GM19455 (cell line): ENCODE measurements around the gene DNAJC30.
"Not testable (repeated sequence)": the region's sequence is repeated elsewhere in the genome, so short reads cannot be mapped to it uniquely, and the experiment has no call there.

Experiments
- ATAC-seq: cut with Tn5 transposase; IDR thresholded peaks from one replicate; pipeline ENCODE4 v1.9.1; 2021; ENCODE audit not compliant: unreplicated experiment

DNAJC30 gene

DNA sequence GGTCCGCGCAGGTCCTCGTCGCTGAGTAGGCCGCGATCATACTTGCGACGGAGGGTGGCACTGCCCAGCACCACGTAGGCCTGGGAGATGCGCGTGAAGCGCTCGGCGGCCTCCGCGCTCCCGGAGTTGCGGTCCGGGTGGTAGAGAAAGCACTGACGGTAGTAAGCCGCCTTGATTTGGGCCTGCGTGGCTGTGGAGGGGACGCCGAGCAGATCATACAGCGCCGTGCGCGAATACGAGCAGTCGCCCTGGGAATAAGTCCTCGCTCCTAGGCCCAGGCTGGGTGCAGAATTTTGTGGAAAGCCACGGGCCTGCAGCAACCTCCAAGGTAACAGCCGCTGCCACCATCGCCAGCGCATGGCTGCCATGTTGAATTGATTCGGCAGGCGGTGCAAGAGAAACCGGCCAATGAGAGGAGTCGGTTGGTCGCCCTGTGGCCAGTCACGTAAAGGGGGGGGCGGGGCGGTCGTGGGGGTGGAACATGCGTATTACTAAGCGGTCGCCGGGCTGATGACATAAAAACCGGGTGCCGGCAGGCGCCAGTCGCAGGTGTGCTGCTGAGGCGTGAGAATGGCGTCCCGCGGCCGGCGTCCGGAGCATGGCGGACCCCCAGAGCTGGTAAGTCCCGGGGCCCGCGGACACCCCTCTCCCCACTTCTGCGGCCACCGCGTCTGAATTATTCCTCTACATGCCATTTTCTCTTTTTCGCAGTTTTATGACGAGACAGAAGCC lies at the start of gene DNAJC30, which contains the start of gene BUD23:
DNAJC30 (minus strand) TSS at position 398 of the 732 bp plus-strand sequence; CDS start at position 368, 30 bp downstream.
BUD23 (plus strand) TSS at position 542 of the 732 bp plus-strand sequence; CDS start at position 571, 29 bp downstream.
- ATAC-seq, result peak; percentile 85

DNA sequence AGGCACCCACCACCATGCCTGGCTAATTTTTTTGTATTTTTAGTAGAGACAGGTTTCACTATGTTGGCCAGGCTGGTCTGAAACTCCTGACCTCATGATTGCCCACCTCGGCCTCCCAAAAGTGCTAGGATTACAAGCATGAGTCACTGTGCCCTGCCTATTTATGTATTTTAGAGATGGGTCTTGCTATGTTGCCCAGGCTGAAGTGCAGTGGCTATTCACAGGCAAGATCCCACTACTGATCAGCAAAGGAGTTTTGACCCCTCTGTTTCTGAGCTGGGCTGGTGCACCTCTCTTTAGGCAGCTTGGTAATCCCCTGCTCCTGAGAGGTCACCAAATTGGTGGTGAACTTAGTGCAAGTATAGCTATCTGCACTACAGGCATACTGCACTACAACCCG lies 49.1 kb upstream of the DNAJC30 start:
- no peak for ATAC-seq

DNA sequence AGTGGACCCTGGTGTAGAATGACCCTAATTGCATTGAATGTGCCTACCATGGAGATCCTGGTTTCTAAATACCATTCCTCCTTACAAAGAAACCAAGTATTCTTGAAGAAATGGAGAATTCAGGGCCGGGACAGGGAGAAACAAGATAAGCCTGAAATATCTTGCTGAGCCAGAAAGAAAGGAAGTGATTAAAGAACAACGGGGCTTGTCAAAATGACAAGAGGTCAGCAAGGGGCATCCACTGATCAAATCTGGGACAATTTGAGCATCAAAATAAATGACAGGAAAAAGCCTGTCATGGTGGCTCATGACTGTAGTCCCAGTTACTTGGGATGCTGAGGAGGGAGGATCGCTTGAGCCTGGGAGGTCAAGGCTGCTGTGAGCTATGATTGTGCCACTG lies 47.2 kb upstream of the DNAJC30 start:
- ATAC-seq, result no peak

DNA sequence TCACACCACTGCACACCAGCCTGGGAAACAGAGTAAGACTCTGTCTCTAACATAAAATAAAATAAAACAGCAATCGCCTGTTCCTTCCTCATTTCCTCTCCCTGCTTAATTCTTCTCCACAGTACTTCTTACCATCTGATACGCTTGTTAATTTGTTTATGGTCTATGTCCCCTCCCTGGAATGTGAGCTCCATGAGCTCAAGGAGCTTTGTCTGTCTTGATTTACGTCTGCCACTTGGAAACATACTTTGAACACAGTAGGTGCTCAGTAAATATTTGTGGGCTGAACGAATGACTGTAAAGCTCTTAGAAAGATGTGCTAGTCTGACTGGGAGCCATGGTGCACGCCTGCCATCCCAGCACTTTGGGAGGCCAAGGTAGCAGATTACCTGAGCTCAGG lies 45.3 kb upstream of the DNAJC30 start:
- ATAC-seq, result no peak

DNA sequence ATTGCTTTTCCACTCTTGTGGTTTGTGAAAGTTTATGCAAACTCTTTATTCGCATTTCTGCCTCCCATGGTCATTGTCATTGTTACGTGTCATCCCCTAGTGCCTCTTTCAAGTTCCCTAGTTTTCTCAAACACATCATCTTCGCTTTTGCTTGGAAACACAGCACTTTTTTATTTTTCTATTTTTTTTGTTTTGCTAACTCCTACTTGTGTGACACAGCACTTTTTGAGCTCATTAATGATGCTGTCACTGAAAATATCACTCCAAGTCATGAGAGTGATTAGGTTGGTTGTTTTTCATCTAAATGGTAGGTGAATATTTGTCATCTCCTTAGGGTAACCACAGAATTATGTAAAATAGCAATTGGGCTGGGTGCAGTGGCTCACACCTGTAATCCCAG lies 44.7 kb upstream of the DNAJC30 start:
- no peak for ATAC-seq

DNA sequence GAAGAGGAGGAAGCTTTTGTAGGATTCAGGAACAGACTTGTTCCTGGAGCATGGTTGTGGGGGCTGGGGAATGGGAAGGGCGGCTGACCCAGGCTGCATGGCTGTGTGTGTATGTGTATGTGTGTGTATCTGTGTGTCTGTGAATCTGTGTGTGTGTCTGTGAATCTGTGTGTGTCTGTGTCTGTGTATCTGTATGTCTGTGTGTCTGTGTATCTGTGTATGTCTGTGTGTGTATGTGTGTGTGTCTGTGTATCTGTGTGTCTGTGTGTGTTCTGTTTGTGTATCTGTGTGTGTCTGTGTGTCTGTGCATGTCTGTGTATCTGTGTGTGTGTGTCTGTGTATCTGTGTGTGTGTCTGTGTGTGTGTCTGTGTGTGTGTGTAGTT lies 42.8 kb upstream of the DNAJC30 start:
- no peak for ATAC-seq

DNA sequence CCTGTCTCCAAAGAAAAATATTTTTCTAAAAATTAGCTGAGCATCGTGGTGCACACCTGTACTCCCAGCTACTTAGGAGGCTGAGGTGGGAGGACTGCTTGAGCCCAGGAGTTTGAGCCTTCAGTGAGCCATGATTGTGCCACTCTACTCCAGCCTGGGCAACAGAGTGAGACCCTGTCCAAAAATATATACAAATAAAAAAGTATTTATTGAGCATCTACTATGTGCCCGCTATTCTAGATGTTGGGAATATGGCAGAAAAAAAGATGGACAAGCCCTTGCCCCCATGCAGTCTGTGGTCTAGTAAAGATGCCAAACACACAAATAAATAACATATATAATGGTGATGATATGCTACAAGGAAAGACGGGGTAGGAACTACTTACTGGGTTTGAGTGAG lies 40.6 kb upstream of the DNAJC30 start:
- ATAC-seq, result no peak

DNA sequence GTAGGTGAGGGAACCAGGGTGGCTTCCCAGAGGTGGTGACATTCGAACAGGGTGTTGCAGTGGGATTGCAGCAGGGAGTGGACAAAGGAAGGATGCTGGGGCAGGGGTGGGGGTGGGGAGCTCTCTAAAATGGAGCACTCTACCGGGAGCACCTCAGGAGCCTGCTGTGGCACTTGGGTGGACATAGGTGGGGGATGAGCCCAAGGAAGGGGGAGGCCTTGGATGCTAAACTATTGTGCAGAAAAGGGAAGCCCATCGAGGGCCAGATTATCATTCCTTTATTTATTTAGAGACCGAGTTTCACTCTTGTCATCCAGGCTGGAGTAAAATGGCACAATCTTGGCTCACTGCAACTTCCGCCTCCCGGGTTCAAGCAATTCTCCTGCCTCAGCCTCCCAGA lies 39.5 kb upstream of the DNAJC30 start:
- no peak for ATAC-seq

DNA sequence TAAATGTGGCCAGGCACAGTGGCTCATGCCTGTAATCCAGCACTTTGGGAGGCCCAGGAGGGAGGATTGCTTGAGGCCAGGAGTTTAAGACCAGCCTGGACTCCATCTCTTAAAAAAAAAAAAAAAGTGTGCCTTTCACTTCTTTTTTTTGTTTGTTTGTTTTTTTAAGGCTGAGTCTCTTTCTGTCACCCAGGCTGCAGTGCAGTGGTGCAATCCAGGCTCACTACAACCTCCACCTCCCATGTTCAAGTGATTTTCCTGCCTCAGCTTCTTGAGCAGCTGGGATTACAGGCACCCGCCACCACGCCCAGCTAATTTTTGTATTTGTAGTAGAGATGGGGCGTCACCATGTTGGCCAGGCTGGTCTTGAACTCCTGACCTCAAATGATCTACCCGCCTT lies 38.9 kb upstream of the DNAJC30 start:
- not testable (repeated sequence) for ATAC-seq

DNA sequence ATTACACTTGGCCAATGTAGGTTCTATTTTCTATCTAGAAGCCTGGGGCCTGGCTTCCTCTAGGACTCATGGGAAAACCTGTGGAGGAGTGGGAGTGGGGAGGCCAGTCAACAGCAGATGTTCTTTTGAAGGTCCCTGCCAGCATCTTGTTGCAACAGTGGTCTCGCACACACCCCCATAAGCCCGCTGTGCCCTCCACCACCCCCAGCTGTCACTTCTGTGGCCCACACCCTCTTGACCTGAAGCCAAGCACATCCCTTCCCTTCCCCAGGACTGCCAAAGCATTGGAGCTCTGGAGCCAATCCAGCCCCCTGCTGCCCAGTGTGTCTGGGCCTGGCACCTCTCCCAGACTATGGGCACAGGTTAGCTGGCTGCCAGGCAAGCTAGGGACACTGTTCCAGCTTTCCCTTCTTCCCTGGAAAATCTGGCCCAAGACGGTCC lies 38.1 kb upstream of the DNAJC30 start:
- no peak for ATAC-seq

DNA sequence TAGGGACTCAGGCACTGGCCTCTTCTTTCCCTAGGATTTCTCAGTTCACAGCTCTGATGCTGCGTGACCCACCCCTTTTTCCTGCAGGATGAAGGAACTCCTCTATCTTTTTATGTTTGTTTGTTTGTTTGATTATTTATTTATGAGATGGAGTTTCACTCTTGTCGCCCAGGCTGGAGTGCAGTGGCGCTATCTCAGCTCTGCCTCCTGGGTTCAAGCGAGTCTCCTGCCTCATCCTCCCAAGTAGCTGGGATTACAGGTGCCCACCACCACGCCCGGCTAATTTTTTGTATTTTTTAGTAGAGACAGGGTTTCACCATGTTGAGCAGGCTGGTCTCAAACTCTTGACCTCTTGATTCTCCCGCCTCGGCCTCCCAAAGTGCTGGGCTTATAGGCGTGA lies 37.2 kb upstream of the DNAJC30 start:
- ATAC-seq, result not testable (repeated sequence)

DNA sequence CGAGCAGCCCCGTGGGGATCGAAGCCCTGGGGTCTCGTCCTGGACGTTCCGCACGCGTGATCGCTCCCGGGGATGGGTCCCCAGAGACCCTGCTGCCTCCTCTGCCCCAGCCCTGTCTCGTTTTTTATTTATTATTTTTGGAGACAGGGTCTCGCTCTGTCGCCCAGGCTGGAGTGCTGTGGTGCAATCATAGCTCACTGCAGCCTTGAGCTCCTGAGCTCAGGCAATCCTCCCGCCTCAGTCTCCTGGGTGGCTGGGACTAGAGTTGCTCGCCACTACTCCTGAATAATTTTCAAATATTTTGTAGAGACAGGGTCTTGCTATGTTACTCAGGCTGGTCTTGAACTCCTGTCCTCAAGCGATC lies 36.5 kb upstream of the DNAJC30 start:
- ATAC-seq, result no peak

DNA sequence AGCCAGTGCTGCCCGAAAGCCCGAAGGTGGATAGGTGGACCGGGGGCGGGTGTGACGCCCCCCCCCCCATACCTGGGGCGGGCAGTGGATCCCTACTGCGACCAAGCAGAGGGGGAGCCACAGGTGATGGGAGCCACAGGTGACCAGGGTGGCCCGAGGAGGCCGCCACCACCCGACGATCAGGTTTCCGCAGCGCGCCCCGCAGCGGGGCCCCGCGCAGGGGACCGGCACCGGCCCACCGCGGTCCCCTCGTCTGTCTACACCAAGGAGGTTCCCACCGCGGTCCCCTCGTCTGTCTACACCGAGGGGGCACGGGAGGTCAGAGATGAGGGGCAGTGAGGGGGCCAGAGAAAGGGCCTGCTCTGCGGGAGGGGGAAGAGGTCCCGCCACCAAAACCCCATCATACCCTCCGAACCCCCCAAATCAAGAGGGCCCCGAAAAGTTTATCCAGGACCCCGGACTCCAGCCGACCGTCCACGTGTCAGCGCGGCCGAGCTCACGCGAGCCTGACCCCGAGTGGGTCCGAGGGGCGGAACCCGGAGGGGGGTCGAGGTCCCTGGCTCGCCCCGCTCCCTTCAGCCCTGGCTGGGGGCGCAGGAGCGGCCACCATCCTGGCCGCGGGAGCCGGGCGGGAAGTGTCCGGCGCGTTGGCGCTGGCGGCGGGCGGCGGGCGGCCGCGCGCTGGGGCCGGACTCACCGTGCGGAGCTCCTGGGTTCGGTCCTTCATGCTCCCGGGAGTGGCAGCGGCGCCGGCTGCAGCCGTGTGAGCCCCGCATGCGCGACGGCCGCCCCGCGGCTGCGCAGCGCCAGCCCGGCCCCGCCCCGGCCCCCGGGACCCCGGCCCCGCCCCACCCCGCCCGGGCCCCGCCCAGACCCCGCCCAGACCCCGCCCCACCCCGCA lies 35.9 kb upstream of the DNAJC30 start, which contains the start of gene STX1A:
STX1A (minus strand) TSS at position 765 of the 901 bp plus-strand sequence; CDS start at position 727, 38 bp downstream.
- ATAC-seq, result peak; percentile 66

DNA sequence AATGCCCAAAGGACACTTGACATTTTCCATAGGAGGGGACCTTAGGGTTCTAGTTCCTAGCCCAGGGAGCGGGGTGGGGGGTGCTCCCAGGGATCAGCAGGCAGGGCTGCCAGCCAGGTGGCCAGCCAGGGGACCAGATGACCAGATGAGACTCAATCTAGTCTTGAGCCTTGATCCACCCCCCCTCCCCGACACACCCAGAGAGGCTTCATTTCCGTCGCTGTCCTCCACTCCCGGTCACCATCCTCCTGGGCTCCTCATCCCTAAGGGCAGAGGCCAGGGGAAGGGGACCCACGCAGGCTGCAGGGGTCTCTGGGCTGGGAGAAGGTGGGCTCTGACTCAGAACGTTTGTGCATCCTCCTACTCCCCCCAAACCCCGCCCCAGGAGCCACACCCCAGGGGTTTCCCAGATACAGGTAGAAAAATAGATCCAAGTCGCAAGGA lies 35.2 kb upstream of the DNAJC30 start:
- ATAC-seq, result no peak

DNA sequence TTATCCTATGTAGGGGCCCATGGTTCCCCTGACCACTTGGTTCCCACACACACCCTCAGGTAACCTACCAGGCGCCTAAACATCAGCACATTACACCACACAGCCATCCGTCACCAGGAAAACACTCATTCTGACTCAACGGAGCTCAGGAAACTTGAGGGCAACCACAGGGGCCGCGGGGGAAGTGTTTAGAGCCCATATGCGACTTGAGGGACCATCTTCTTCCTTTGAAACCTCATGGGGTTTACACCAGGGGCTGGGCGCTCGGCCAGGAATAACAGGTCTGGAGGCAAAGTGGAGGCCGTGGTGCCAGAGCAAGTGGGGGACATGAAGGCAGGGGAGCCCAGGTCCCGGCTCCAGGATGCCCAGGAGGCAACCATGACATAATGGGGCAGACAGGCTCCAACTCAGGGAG lies 34.7 kb upstream of the DNAJC30 start:
- no peak for ATAC-seq

DNA sequence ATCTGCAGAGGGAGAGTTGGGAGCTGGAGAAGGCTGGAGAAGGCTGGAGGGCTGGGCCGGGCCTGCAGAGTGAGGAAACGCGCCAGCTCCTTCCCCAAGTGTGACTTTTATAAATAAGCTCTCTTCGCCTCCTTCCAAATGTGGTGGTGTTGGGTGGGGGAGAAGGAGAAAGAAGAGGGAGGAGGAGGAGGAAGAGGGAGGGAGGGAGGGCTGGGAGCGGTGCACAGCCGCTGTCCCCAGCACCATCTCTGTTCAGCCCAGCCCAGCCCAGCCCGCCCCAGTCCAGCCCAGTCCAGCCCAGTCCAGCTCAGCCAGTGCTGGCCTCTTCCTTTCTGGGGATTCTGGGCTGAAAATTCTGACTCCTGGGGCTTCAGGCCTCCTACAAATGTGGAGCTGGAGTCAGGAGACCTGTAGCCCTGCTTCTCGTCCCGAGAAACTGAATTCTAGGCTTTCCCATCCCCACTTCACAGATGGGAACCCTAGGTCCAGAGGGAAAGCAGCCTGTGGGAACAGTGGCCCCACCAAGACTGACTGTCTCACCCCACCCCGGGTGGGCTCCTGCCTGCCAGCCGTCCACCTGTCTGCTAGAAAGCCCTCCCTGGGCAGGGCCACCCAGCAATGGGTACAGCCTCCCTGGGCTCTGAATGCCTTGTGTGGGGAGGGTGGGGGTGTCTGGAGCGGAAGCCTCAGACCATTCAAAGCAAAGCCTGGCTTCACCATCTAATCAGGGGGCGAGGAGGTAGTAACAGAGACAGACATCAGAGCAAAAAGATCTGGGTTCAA lies 34.0 kb upstream of the DNAJC30 start:
- ATAC-seq, result no peak

DNA sequence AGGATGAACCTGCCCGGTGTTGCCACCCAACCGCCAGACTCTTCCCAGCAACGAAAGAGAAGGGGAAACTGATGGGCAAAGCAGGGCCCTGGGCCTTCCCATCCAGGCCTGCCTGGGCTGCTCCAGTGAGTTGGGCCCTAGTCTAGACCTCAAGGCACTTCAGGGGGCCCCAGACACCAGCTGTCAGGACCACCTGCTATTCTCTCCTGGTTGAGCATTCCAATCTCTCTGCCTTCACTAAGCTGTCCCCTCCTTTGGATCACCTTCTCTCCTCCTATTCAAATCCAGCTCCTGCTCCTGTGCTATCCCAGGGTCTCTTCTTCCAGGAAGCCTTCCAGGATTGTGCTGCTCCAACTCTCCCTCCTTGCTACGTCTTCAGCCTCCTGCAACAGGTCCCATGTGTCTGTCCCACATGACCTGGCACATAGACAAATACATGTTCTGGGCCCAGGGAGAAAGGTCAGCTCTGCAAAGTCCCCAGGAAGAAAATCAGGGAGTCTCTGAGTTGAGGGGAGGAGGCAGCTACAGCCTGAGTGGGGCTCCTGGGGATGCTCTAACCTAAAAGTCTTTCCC lies 33.2 kb upstream of the DNAJC30 start:
- ATAC-seq, result no peak

DNA sequence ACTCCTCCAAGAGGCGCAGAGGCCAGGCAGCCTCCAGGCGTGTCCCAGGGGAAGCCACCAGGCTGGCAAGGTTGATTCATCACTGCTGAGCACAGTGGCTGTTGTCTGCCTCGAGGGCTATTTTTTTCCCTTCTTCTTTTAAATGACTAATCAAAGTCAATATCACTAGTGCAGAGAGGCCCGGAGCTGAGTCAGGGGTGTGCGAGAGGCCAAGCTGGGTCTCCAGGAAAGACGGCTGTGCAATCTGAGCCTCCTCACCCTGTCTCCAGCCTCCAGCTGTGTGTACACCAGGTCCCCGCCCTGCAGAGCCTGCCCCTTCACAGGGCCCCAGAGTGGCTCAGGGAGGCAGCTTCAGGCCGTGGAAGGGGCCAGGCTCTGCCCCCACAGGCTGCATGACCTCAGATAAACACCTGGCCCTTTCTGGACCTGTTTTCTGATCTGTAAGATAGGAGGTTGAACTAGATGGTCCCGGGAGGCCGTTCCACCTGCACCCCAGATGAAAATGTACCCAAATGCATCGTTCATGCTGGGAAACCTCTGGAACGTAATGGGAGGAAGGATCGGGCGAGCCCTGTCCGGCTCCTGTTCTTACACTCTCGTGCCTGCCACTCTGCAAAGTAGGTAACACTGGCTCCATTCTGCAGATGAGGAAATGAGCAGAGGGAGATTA lies 32.5 kb upstream of the DNAJC30 start:
- no peak for ATAC-seq

DNA sequence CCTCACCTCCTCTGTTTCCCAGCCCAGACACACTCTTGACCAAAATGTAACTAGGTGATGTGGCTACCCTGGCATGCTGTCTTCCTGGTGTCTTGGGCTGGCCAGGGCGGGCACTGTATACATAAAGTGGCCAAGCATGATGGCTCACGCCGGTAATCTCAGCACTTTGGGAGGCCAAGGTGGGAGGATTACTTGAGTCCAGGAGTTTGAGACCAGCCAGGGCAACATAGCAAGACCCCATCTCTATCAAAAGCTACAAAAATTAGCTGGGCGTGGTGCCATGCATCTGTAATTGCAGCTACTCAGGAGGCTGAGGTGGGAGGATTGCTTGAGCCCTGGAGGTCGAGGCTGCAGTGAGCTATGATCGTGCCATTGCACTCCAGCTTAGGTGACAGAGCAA lies 30.1 kb upstream of the DNAJC30 start:
- ATAC-seq, result not testable (repeated sequence)

DNA sequence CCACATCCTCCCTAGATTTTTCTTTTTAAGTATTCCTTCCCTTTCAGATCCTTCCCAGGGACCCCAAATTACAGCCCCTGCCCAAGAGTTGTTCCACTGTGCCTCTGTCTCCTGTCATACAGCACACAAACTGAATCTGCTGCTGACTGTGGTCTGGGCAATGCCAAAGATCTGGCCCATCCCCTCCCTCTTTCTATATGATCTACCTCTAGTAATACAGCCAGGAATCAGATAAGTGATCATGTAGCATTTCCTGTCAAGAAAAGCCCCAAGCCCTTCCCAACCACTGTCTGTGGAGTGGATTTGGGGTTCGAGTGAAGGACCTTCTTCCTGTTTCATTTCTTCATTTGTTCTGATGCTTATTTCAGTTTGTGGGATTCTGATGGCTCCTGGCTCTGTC lies 29.5 kb upstream of the DNAJC30 start:
- ATAC-seq, result no peak
